Posterior cingulate gyrus (tissue), 11 donors: ENCODE measurements around the gene NOTCH1.

Source experiments
- DNase-seq, 10 donors: peaks; one replicate each; pipeline versions ENCODE4 v3.0.0 to v3.0.0-alpha.2; 2020 to 2021; ENCODE audit warnings: mixed read lengths in 3 of 10
- intact Hi-C: fragments of 100-400 bp; cut with DNase I; formaldehyde crosslinking; loops from one replicate; pipeline ENCODE4 v1.15.1; 2023

Gene NOTCH1

DNA sequence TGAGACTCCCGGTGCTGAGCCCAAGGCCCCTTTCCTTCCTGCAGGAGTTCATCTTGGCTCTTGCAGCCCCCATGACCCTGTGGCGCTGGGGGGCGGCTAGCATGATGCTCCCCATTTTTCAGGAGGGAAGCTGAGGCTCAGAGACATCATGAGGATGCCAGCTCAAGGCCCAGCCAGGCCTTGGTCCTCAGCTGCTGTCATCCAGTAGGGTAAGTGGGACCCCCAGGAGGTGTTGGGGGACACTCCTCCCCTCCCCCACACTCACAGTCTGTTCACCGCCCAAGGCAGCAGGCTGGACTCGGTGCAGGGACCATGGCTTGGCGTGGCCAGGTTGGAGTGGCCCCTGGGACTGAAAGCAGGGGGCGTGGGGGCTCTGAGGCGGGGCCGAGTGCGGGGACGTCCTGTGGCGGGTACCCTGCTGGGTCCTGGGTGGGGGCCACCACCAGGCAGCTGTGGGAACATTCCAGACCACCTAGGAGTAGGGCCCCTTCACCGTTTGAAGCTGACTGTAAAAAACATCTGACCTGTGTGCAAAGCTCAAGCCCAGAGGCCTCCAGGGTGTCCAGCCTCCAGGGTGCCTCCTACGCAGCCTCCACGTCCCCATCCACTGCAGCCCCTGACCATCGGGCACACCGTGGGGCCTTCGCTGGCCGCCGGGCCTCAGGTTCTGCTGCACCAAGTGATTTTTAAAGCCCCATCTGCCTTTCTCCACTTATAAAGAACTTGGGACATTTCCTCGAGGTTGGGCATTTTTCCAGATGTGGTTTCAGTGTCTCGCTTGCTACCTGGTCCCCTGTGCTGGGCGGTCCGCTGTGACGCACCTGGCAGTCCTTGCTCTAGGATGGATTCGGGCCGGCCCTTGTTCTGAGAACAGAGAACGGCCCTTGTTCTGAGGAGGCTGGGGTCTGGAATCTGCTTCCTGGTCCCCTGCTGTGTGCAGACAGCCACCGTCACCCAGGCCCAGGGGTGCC lies 3.4 kb upstream of the NOTCH1 start:
- intact Hi-C loops, result loop anchor here (5.0 to 10.0 kb wide), 2 partner anchors 37 to 66 kb away; no protein-coding TSS in a partner anchor
- DNase-seq, result no peak

DNA sequence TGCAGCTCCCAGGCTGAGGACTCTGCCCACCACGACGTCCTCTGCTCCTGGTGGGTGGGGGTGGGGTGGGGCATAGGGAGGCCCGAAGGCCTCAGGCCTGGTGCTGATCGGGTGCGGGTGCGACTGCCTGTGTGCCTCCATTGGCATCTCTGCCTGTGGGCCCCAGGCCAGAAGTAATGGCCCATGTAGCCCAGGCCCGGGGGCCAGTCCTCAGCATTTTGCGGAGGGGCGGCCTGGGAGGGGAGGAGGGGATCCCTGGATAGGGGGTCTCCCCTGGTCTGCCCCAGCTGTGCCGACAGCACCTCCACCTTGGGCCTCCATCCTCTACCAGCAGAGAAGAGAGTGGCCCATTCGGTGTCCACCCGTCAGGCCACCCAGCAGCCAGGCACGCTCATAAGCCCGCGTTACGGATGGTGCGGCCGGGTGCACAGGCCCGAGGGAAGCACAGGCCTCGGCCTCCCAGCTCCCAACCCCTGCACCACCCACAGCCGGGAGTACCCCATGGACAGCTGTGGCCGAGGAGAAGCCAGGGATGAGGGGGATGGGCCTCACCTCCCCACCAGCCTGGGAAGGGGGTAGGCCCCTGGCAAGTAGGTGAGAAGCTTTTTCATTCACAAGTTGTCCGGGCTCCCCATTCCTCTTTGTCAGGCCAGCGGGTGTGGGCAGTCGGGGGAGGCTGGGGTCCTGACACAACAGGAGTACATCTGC lies 1.8 kb upstream of the NOTCH1 start:
- DNase-seq, result no peak
- intact Hi-C loops, result loop anchor here (5.0 to 10.0 kb wide), 2 partner anchors 35 to 67 kb away; no protein-coding TSS in a partner anchor

DNA sequence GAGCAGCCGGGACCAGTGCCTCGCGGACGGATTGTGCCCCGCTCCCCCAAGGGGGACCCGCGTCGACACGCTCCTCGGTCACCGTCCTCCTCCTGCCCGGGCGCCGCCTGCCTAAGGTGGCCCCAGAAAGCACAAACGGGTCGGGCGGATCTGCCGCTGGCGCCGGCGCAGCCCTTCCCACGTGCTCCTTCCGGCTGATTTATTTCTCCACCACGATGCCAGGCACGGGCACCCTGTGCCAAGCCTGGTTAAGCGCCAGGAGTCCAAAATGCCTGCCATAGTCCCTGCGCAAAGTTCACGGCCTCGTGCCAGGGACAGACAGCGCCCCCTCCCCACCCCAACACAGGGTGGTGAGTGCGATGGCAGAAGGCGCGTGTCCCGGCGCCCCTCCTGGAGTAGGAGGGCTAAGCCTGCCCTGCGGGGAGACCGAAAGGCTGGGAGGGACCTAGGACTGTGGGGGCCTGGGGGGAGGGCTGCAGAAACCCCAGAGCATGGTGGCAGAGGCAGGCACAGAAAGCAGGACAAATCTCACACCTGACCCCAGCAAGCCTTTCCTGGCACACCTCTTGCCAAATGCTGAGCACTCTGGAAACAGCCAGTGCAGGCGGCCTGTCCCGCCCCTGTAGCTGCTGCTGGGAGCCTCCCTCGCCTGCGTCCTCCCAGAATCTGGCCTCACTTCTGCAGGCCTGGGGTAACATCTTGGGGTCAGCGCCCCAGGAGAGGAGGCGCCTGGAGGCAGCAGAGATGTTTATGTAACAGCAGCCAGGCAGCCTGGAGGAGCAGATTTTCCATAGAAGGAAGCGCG lies 1.1 kb upstream of the NOTCH1 start:
- intact Hi-C loops, result loop anchor here (5.0 to 10.0 kb wide), 2 partner anchors 35 to 68 kb away; no protein-coding TSS in a partner anchor
- peak in 4 of 10 donors; percentile 45 to 88 (median 54) for DNase-seq

DNA sequence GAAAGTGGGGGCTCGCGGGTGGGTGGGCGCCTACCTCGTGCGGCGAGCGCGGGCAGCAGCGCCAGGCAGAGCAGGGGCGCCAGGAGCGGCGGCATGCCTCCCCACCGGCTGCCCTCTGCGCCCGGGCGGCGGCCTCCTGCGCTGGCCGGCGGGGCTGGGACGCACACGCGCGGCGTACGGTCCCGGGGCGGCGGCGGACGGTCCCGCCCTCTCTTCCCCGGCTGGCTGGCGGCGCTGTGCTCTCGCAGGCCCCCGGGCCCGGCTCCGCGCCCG lies 220 bp downstream of the NOTCH1 start:
- intact Hi-C loops, result loop anchor here (5.0 to 10.0 kb wide), 2 partner anchors 33 to 69 kb away; no protein-coding TSS in a partner anchor
- DNase-seq, result no peak

DNA sequence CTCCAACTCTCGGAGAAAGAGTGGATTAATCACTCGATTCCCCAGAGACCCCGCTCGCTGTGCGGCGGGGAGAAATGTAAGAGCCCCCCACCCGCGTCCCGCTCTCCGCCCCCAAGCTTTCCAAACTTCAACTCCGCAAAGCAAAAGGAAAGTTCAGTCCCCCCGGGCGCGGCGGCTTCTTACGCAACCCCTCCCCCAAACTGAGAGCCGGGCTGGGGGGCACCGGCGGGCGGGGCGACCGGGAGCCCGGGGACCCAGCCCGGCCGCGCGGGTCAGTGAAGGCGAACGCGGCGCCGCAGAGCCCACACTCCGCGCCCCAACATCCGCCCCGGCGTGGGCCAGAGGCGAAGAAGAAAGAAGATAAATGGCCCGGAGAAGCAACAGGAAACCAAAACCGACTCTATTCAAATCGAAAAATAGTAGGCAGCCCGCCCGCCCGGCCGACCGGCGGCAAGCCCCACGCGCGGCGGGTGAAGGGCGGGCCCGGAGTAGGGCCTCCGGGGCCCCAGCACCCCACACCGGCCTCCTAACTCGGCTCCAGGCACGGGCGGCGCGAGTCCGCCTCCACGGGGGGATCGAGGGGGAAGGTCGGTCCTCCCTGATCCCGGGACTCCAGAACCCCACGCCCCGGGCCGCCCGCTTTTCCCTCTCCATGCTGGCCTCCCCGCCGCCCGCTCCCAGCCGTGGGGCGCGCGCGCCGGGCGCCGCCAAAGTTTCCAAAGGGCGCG lies 720 bp downstream of the NOTCH1 start:
- DNase-seq, result peak in 1 of 10 donors; percentile 53
- intact Hi-C loops, result loop anchor here (5.0 to 10.0 kb wide), 2 partner anchors 33 to 70 kb away; no protein-coding TSS in a partner anchor

DNA sequence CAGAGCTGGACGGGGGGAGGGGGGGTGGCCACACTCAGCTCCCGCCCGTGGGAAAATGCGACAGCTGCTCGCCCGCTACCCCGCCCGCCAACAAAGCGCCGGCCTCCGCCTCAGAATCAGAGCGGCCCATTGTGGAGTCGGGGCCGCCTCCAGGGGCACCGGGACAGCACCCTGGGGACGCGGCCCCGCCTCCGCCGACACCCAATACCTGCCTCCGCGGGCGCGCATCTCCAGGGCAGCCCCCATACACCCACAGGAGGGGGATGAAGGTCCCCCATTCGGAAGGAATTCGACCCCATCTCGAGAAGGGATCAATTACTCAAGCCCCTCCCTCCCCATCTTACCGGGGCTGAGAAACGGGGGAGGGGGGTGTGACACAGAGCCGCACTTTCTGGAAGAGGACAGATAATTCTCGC lies 1.3 kb downstream of the NOTCH1 start:
- peak; percentile 79 to 98 (median 85) for DNase-seq
- intact Hi-C loops, result loop anchor here (10.0 kb wide), 1 partner anchor 70 kb away; no protein-coding TSS in a partner anchor

DNA sequence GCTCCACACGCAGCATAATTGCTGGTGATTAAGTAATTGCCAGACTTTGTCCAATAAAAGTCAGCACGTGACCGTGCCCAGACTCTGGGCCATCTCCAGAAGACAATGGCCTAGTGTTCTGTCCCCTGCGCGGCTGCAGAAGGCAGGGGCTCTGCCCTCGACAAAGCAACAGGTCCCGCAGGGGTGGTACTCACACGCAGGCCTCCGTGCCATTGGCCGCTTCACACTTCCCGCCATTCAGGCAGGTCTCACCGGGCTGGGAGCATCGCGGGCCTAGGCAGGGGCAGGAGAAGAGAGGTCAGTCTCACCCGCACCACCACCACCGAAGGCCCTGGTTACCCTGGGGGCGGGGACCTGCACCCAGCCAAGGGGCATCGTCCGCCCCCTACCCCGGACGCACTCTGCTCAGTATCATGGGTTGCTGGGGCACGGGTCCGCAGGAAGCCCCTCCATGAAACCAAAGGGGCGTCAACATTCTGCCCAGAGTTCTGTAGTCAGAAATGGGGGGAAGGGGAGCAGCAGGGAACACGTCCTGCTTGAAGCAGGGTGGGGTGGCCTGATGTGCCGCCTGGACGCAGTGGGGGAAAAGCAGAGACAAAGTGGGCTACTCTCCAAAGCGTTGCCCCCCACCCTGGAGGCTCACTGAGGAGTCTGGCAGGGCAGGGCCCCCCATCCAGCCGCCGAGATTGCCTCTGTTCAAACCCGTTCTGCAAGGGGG lies 1.9 kb downstream of the NOTCH1 start:
- intact Hi-C loops, result loop anchor here (1.0 to 10.0 kb wide), 2 partner anchors 18 to 71 kb away; no protein-coding TSS in a partner anchor
- DNase-seq, result peak; percentile 72 to 98 (median 84)

DNA sequence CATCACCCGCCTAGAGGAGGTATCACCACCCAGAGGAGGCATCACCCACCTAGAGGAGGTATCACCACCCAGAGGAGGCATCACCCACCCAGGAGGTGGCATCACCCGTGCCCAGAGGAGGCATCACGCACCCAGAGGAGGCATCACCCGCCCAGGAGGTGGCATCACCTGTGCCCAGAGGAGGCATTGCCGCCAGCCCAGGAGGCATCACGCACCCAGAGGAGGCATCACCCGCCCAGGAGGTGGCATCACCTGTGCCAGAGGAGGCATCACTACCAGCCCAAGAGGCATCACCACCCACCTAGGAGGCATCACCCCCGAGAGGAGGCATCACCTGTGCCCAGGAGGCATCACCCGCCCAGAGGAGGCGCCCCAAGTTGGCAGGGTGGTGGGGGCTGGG lies 2.6 kb downstream of the NOTCH1 start:
- DNase-seq, result no peak
- intact Hi-C loops, result loop anchor here (1.0 to 10.0 kb wide), 2 partner anchors 17 to 72 kb away; no protein-coding TSS in a partner anchor

DNA sequence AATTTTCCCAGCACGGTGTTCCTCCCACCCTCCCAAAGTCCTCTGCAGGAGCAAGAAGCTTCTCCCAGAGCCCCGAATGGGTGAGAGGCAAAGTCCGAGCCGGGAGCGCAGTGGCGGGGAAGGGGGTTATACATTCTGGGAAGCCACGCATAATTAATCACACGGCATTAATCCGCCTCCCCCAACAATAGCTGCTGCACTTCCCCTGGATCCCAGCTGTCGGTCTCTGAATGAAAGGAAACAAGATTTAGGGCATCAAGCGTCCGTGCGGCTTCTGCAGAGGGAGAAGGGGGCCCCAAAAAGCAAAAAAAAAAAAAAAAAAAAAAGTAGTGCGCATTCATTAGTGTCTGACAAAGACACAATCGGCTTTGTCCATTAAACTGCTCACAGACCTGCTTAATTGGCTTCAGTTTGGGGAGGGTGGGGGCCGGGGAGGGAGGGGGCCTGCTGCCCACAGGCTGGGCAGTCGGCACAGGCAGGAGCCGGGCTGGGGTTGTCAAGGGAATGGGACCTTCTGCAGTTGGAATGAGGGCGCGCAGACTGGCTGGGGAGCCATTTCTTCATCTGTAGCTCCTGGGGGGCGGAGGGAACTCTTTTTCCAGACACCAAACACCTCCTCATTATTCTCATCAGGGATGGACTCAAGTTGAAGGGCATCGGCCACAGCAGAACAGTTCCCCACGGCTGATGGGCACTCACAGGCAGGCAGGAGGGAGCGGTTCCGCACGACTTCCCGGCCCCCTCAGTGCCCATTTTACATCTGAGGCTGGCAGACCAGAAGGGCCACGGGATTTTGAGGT lies 3.4 kb downstream of the NOTCH1 start:
- peak in 3 of 10 donors; percentile 54 to 85 (median 55) for DNase-seq
- intact Hi-C loops, result loop anchor here (1.0 to 10.0 kb wide), 2 partner anchors 16 to 72 kb away; no protein-coding TSS in a partner anchor

DNA sequence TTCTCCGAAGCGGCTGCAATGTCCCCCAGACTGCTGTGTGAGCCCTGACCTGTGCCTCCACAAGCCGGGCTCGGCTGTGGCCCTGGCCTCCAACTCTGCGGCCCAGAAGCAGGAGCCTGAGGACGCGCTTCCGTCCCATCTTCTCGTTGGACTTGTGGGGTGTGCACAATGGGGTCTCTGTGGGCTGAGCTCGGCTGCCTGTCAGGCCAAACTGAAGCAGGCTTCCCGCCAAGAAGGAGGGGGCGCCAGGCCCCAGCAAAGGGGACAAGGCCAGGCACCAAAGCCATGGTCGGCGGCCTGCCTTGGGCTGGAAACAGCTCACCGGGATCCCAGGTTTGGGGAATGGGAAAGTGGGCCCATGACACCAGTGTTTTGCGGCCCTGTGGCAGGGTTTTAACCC lies 4.1 kb downstream of the NOTCH1 start:
- peak in 2 of 10 donors; percentile 48 to 93 for DNase-seq
- intact Hi-C loops, result loop anchor here (10.0 kb wide), 1 partner anchor 73 kb away; no protein-coding TSS in a partner anchor

DNA sequence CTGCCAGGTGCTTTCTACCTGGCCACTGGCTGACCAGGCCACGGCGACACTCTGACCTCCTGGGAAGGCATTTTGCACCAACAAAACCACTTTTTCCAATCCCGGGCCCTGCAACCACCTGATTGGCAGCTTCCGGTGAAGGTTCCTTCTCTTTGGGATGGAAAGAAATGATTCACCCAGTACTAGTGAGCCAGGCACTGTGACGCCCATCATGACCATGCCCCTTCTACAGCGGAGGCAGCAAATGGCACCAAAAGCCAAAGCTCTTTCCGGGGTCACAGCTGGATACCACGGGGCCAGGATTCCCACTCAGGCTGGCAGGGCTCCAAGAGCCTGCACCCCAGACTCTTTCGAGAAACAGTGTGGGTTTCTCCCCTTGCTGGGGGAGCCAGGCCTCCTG lies 4.7 kb downstream of the NOTCH1 start:
- DNase-seq, result no peak
- intact Hi-C loops, result loop anchor here (10.0 kb wide), 1 partner anchor 74 kb away; no protein-coding TSS in a partner anchor

DNA sequence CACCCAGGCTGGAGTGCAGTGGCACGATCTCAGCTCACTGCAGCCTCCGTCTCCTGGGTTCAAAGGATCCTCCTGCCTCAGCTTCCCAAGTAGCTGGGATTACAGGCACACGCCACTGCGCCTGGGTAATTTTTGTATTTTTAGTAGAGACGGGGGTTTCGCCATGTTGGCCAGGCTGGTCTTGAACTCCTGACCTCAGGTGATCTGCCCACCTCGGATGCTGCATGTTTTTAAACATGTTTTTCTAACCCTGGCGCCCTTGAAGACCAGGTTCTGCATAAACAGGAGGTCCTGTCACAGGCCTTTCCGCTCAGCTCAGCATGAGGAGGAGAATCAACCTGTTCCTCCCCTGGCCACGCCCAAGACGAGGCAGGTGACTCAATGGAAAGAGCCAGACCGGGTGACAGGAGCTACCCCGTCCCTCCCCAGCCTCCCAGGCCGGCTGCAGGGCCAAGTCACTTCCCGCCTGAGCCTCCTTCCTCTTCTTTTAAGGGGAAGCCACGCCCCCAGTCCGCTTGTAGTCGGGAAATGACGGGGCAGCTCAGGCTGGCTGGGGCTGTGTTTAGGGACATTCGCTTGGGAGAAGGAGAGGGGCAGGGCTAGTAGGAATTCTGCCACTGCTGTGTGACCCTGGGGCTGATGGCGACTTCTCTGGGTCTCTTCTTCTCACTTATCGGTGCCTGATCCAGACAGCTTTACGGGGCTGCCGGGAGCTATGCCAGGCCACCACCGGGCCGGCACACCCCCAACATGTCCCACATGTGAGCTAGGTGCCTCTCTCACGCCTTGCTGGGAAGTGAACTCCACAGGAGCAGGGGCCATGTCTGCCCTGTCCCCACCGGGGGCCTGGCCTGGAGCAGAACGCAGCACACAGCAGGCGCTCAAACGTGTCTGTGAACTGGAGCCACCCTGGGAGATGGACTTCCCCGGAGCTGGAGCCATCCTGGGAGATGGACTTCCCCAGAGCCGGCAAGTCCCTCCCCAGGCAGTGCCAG lies 6.1 kb downstream of the NOTCH1 start:
- peak in 3 of 10 donors; percentile 60 to 93 (median 74) for DNase-seq
- intact Hi-C loops, result loop anchor here (10.0 kb wide), 1 partner anchor 75 kb away; no protein-coding TSS in a partner anchor

DNA sequence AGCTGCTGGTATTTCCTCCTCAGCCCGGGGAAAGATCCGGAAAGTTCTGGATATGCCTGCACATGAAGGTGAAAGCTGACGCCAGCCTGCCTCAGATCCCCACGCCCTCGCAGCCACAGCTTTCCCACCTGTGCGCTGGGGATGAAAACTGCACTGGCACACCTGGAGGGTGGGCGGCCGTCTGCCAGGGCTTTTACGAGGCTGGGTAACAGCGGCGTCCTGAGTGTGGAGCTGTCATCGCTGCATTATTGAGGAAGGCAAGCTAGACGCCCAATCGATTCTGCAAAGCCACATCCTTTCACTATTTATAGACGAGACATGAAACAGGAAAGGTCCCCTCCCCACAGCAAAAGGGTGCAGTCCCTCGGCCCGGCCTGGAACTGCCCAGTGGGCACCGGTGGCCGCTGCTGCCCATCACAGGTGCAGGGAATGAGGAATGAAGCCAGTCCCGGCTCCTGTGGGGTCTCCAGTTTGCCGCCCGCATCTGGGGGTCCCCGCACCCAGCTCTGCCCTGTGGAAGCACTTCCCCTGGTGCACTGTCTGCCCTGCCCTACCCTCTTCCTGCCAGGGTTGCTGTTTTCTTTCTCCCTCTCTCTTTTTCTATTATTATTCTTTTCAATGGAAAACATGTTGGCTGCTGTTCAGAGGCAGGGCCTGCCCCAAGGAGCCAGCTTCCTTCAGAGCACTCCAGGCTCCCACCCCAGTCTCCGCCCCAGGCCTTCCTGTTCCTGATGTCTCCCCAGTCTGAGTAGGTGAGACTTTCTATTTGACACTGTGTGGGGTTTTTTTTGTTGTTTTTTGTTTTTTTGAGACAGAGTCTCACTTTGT lies 7.0 kb downstream of the NOTCH1 start:
- intact Hi-C loops, result no loop called here
- no peak for DNase-seq

DNA sequence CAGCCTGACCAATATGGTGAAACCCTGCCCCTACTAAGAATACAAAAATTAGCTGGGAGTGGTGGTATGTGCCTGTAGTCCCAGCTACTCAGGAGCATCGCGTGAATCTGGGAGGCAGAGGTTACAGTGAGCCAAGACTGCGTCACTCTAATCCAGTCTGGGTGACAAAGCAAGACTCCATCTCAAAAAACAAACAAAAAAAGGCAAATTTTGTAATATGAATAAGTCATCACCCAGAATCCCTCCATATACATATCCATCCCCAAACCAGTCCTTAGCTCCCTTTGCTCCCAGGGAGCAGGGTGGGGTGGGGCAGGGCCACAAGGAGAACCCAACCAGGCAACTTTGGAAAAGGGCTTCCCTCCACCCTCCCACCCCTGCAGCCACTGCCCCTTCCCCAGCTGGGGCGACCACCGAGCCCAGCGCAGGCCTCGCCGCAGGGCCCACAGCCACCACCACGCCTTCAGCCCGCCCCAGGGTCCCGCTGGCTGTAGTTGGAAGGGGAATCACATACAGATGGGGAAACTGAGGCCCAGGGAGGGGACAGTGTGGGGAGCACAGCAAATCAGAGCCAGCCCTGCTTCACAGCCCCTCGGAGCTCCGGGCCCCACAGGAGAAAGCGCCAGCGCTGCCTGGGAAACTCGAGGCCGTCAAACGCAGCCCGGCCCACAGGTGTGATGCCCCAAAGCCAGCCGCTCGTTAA lies 7.8 kb downstream of the NOTCH1 start:
- intact Hi-C loops, result no loop called here
- no peak for DNase-seq

DNA sequence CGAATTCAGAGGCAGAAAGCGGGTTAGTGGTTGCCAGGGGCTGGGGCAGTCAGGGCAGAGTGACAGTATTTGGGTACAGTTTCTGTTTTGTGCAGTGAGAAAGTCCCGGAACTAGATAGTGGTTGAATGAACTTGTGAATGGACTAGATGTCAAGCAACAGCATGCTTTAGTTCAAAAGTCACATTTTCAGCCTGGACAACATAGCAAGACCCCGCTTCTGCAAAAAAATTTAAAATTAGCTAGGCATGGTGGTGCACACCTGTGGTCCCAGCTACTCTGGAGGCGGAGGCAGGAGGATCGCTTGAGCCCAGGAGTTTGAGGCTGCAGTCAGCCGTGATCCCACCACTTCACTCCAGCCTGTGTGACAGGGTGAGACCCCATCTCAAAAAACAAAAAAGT lies 8.4 kb downstream of the NOTCH1 start:
- no peak for DNase-seq
- intact Hi-C loops, result no loop called here
